NT2/D1 (cell line): ENCODE results near the gene ACKR3.

Experiments
- DNase-seq: peaks from one replicate; pipeline ENCODE4 v3.0.0-alpha.2; 2011; ENCODE audit warnings: low read depth, low spot score
- H3K27me3 ChIP-seq: 2 replicates; pipeline ENCODE4 v1.6.0; 2011; ENCODE audit warnings: mild to moderate bottlenecking; ENCODE audit not compliant: insufficient read length, insufficient read depth
- H3K36me3 ChIP-seq: 2 replicates; pipeline ENCODE4 v1.6.1; 2011; ENCODE audit warnings: mild to moderate bottlenecking, low read length, mixed read lengths; ENCODE audit not compliant: insufficient read depth, insufficient read length
- H3K4me1 ChIP-seq: 2 replicates; pipeline ENCODE4 v1.5.1; 2011; ENCODE audit not compliant: insufficient read depth, insufficient read length
- H3K4me3 ChIP-seq: 2 replicates; pipeline ENCODE4 v1.5.1; 2011; ENCODE audit warnings: low read depth; ENCODE audit not compliant: insufficient read length
- H3K9ac ChIP-seq: 2 replicates; pipeline ENCODE4 v1.6.0; 2011; ENCODE audit warnings: low read depth; ENCODE audit not compliant: insufficient read length
- H3K9me3 ChIP-seq: 2 replicates; pipeline ENCODE4 v1.5.1; 2011; ENCODE audit warnings: mild to moderate bottlenecking, low read length; ENCODE audit not compliant: insufficient read depth
- SUZ12 ChIP-seq: IDR thresholded peaks from 2 replicates; pipeline ENCODE4 v1.6.1; 2011; ENCODE audit not compliant: insufficient read length, insufficient read depth; ENCODE audit errors: extremely low read depth
- YY1 ChIP-seq: IDR thresholded peaks from 2 replicates; pipeline ENCODE4 v1.6.1; 2011; ENCODE audit not compliant: insufficient read length, insufficient read depth
- ZNF274 ChIP-seq: IDR thresholded peaks from 2 replicates; pipeline ENCODE4 v1.6.1; 2011; ENCODE audit warnings: mild to moderate bottlenecking, low read depth, low read length

The ACKR3 gene

GRCh38 chr2:236583621-236584203 lies 14.1 kb downstream of the ACKR3 start:
- no peak for DNase-seq
- H3K4me1 ChIP-seq, result peaks cover 8% of the 10 kb centered on the region
- TF ChIP-seq ZNF274 (no peak), SUZ12 (no peak), YY1 (no peak)
- peaks cover 38% of the 10 kb centered on the region for H3K36me3 ChIP-seq
- H3K9ac ChIP-seq, result no peak overlapping the region
- peaks cover 7% of the 10 kb centered on the region; the same call in 1 of the 2 replicates for H3K9me3 ChIP-seq
- no peaks in the 10 kb centered on the region for H3K27me3 ChIP-seq
- H3K4me3 ChIP-seq, result no peak overlapping the region

GRCh38 chr2:236584521-236585384 lies 15.1 kb downstream of the ACKR3 start:
- Histone ChIP-seq H3K9me3 (peaks cover 7% of the 10 kb centered on the region; the same call in 1 of the 2 replicates), H3K9ac (no peak overlapping the region), H3K4me1 (peaks cover 2% of the 10 kb centered on the region), H3K36me3 (peaks cover 31% of the 10 kb centered on the region), H3K4me3 (no peak overlapping the region), H3K27me3 (no peaks in the 10 kb centered on the region)
- no peak for DNase-seq
- no peak for TF ChIP-seq YY1
- TF ChIP-seq ZNF274, result no peak
- TF ChIP-seq SUZ12, result no peak

- H3K4me1 ChIP-seq, result peaks cover 2% of the 10 kb centered on the region
- peaks cover 20% of the 10 kb centered on the region for H3K36me3 ChIP-seq
- H3K4me3 ChIP-seq, result no peak overlapping the region
- no peak for DNase-seq
- H3K27me3 ChIP-seq, result no peaks in the 10 kb centered on the region
- peaks cover 7% of the 10 kb centered on the region; the same call in 1 of the 2 replicates for H3K9me3 ChIP-seq
- TF ChIP-seq YY1 (no peak), ZNF274 (no peak), SUZ12 (no peak)
- H3K9ac ChIP-seq, result no peak overlapping the region
Observed at GRCh38 chr2:236585966-236586365, 16.3 kb downstream of the ACKR3 start.

GRCh38 chr2:236587861-236588815 lies 18.5 kb downstream of the ACKR3 start:
- H3K27me3 ChIP-seq, result no peaks in the 10 kb centered on the region
- DNase-seq, result no peak
- TF ChIP-seq SUZ12 (no peak), ZNF274 (no peak)

GRCh38 chr2:236588932-236589592 lies 19.4 kb downstream of the ACKR3 start:
- no peak overlapping the region for H3K4me3 ChIP-seq
- no peak for DNase-seq
- no peaks in the 10 kb centered on the region for H3K4me1 ChIP-seq
- TF ChIP-seq SUZ12, result no peak
- TF ChIP-seq ZNF274, result no peak
- TF ChIP-seq YY1, result no peak
- no peak overlapping the region for H3K9ac ChIP-seq
- H3K27me3 ChIP-seq, result no peaks in the 10 kb centered on the region
- H3K9me3 ChIP-seq, result peaks cover 7% of the 10 kb centered on the region; the same call in 1 of the 2 replicates
- no peaks in the 10 kb centered on the region for H3K36me3 ChIP-seq

More at GRCh38 chr2:236587861-236588815, 18.5 kb downstream of the ACKR3 start:
- Histone ChIP-seq H3K9ac (no peak overlapping the region), H3K4me1 (peaks cover 2% of the 10 kb centered on the region), H3K4me3 (no peak overlapping the region), H3K9me3 (peaks cover 7% of the 10 kb centered on the region; the same call in 1 of the 2 replicates), H3K36me3 (no peaks in the 10 kb centered on the region)

- no peaks in the 10 kb centered on the region for H3K36me3 ChIP-seq
- no peak for TF ChIP-seq YY1
- no peak for TF ChIP-seq ZNF274
- TF ChIP-seq SUZ12, result no peak
Observed at GRCh38 chr2:236590846-236591245, 21.2 kb downstream of the ACKR3 start.

More at GRCh38 chr2:236590846-236591245, 21.2 kb downstream of the ACKR3 start:
- Histone ChIP-seq H3K27me3 (no peaks in the 10 kb centered on the region), H3K9me3 (peaks cover 7% of the 10 kb centered on the region; the same call in 1 of the 2 replicates), H3K4me3 (no peak overlapping the region), H3K4me1 (no peaks in the 10 kb centered on the region), H3K9ac (no peak overlapping the region)
- no peak for DNase-seq
